GM12864 (cell line): ENCODE results near the gene LGALS7B.

Experiments
- DNase-seq: peaks from one replicate; pipeline ENCODE4 v3.0.0-alpha.2; 2011; ENCODE audit warnings: low read depth
- H3K4me3 ChIP-seq: 2 replicates; pipeline ENCODE4 v1.5.1; 2011; ENCODE audit warnings: mild to moderate bottlenecking, low read depth, low read length, control low read depth
- CTCF ChIP-seq: IDR thresholded peaks from 2 replicates; pipeline ENCODE4 v1.5.1; 2011; ENCODE audit warnings: low read depth, mild to moderate bottlenecking, moderate library complexity, low read length, control low read depth, inconsistent platforms; ENCODE audit errors: missing control alignments

The LGALS7B gene

DNA sequence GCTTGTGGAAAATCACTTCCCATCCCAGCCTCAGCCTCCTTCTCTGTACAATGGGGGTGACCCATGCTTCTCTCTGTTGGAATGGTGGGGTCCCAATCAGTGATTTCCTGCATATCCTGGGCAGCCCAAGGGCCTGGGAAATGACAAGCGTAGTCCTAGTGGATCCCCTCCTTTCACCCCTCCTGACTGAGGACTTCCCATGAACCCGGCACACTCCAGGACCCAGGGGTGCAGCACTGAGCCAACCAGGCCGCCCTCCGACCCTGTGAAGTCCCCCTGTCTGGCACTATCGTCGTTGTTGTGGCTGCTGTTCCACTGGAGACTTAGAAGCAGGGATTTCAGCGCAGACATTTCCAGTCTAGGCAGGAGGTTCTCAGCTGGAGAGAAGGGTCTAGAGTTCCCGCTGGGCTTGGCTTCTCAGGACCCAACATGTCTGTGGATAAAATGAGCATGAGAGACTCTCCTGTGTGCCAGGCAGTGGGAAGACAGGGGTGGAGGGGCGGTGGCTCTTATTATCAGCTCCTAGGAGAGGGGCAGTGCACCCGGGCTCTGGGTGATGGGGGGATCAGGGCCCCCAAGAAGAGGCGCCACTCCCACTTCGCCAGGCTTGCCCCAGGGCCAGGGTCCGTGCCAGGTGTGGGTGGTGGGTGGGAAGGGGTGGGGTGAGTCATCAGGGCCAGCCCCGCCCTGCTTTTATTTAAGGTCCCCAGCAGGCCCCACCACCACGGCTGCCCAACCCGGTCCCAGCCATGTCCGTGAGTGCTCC is at the start of gene LGALS7B:
TSS of gene LGALS7B (plus strand) at position 723 of the 766 bp plus-strand sequence. CDS start at position 750, 27 bp downstream.
- H3K4me3 ChIP-seq, result no peak within 1 kb of the TSS
- no peak for TF ChIP-seq CTCF
- DNase-seq, result no peak

GRCh38 chr19:38739440-38740256 is 49.4 kb upstream of the LGALS7B start:
- no peak for DNase-seq
- no peak overlapping the region for H3K4me3 ChIP-seq
- TF ChIP-seq CTCF, result no peak

- no peak overlapping the region for H3K4me3 ChIP-seq
- DNase-seq, result no peak
- TF ChIP-seq CTCF, result no peak
Measured at GRCh38 chr19:38740257-38740592, 48.8 kb upstream of the LGALS7B start.

- no peak for DNase-seq
- H3K4me3 ChIP-seq, result no peak overlapping the region
- TF ChIP-seq CTCF, result no peak
Measured at GRCh38 chr19:38740932-38741331, 48.1 kb upstream of the LGALS7B start.

GRCh38 chr19:38741670-38742069 is 47.3 kb upstream of the LGALS7B start:
- no peak for TF ChIP-seq CTCF
- H3K4me3 ChIP-seq, result no peak overlapping the region
- DNase-seq, result no peak

- DNase-seq, result no peak
- no peak overlapping the region for H3K4me3 ChIP-seq
- no peak for TF ChIP-seq CTCF
Measured at GRCh38 chr19:38742296-38742695, 46.7 kb upstream of the LGALS7B start.
